ENCODE measurements around the gene GAS7. TPM values are rescaled to one million over a fixed set of nuclear protein-coding genes. Genes with fewer than 3 reads are reported as not detected.

GAS7 gene
- total RNA-seq, 1 experiment from 2014 or later = 0.02 TPM

DNA sequence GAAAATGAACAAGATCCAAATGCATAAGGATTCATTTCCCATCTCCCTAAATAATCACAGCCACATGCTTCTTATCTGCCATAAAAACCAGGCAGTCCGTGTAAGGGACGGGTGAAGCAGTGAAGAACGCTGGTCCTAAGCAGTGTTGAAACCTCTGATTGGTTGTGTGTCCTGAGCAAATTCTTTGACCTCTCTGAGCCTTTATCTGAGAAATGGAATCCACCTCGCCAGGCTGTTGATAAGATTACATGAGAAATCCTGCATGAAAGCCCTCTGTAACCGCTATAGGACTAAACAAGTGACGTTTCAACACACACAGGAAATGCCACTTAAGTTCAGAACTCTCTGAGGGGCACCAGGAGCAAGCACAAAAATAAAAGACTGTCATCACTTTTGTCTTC, 26.8 kb downstream of the GAS7 start:
- no peak for DNase-seq (ENCODE audit: low read depth)

DNA sequence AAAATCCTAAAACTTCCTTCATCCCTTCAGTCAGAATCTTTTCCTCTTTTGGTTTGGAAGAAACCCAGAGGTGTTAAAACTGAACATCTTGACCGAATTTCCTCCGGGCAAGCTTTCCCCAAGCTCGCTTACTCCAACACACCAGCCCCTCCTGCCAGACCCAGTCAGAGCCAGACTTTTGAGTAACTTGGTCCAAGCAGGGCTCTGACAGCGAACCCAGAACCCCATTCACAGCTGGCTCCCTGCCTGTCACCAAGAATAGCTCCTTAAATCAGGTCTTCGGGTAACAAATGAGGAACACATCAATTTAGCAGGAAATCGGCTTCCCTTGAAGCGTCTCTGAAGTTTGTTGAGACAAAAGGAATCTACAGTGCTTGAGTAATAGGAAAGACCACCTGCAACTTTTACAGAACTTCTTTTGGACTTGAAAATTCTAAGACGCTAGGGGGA, 27.3 kb downstream of the GAS7 start:
- DNase-seq (ENCODE audit: low read depth) = no peak

DNA sequence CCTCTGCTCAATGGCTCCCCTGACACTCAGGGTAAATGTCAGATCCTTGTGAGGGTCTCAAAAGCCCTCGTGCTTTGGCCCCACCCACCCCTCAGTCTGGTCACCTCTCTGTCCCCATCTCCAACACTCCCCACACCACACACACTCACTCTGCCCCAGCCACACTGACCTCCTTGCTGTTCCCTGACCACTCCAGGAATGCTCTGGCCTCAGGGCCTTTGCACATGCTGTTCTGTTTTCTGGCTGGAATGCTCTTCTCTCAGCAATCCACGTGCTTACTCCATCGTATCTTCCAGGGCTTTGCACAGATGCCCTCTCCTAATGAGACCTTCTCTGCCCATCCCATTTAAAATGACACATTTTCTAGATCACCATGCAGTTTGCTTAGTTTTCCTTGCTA, 28.2 kb downstream of the GAS7 start:
- DNase-seq (ENCODE audit: low read depth) = no peak

DNA sequence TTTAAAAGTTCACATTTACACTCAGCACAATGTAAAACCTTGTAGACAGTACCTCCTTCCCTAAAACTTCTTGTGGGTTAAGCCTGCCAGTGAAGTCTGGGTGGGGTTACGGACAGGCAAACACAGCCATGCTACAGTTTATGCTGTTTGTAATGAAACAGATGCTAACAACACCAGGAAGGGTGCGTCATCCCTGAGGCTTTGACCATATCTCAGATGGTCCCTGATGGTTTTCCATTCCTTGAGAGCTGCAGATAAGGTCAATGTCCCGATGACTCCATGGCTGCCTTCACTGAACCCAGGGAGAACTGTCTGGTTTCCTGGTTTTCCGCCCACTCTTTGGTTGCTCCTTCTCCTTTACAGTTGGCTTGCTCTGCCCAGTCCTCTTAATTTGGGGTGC, 29.1 kb downstream of the GAS7 start:
- peak; percentile 9 for DNase-seq (ENCODE audit: low read depth)

DNA sequence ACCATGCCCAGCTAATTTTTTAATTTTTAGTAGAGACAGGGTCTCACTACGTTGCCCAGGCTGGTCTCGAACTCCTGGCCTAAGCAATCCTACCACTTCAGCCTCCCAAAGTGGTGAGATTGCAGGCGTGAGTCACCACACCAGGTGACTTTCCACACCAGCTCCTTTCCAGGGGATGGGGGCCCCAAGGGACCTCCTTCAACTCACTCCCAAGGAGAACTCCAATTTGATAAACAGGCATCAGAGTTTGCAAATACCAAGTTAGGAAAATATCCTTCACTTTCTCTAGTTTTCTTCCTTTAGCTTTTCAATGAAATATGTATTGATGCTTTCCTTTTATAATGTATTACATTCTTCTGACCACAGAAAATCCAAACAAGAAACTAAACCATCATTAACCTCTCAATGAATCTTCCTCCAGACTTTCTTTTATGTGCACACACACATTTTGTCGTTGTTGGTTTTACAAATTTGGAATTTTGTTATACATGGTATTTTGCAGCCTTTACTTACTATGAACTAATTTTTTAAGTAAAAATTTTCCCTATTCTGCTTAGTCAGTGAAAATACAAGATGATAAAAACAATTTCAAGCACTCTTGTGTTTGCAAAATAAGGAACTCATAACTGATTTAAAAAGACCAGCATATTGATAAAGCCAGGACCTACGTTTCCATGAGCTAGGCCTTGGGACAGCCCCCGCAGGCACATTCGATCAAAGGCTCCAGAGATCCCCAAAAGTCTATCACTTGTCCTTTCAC, 32.0 kb downstream of the GAS7 start:
- DNase-seq (ENCODE audit: low read depth) = no peak

DNA sequence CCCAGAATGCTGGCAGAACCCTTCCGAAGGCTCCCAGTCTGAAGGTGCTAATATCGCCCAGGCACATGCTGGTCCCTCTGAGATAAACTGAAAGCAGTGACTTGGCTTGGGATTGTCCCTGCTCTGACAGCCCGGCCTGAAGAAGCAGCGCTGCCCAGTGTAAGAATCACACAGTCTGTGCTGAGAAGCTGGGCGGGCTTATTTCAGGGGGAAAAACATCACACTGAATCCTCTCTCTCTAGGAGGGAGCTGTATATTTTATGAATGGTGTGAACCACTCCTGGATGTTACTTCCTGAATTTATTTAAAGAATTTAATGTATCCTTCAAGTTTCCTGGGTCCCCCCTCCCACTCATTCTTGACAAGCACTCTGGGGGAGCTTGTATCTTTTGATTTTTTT, 36.3 kb downstream of the GAS7 start:
- DNase-seq (ENCODE audit: low read depth) = no peak

DNA sequence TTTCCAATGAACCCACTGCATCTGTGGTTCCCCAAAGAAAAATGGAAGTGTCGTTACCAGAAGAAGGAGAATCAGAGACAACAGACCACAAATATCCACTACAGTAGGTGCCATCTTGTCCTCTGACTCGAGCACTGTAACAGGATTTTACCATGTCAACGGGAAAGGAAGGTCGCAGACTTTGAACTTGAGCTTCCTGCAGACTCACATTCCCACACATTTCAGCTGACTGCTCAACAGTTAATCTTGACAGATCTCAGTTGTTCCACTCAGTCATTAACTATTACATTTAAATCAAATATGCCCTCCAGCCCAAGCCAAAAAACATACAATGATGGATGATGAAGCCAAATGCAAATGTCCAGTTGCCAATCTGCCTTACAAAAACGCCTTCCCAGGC, 37.0 kb downstream of the GAS7 start:
- peak; percentile 10 for DNase-seq (ENCODE audit: low read depth)

DNA sequence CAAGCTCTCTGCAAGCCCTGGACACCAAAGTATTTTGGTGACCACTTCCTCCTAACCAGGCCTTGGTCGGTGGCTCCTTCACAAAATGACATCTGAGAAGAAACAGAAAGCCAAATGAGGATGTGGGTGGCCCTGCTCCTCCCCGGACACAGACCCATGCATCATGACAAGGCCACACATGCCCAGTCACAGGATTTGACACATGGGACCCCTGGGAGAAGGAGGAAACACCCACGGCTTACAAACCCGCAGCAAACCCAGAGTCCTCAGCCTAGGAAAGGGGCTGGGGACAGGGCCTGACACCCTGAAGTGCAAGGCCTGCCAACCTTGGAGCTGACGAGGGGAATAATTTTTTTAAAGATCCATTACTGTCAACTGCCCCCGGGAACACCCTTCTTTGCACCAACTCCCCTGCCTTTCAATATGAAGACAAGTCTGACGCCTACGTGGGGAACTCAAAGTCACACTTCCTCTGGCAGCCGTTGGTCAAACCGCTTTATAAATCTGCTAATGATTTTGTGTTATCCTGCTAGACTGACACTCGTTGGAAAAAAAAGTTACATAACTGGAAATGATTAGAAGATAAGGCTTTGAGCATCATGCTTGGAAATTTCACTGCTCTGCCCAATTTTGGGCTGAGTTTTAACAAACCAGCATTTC, 41.3 kb downstream of the GAS7 start:
- DNase-seq (ENCODE audit: low read depth) = no peak

DNA sequence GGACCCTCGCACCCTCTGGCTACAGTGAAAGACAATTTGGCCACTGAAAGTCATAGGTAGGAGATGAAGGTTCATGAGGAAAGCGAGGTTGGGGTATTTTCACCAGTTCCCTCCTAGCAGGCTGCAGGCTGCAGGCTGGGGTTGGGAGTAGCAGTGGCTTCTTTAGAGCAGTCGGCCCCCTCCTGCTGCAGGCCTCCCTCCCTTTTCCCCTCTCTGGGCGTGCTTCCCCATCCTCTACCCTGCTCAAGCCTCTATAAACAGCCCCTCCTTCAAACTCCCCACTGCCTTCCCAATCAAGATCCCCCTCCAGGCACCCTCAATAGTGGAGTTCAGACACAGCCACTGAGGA, 41.8 kb downstream of the GAS7 start:
- DNase-seq (ENCODE audit: low read depth) = no peak

DNA sequence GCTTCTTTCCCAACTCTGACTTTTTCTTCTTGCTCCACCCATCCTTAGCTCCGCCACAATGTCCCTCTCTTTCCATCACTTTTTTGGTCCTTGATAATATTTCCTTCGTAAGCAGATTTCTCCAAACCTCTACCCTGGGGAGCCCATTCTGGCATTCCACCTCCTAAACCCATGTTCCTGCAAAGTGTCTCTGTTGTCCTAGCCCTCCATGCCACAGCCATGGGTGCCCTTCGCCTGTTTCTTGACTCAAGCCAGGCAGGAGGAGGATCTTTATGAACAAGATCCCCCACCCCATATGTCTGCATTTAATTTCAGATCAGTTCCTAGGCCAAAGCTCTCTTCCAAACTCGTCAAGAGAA, 42.4 kb downstream of the GAS7 start:
- no peak for DNase-seq (ENCODE audit: low read depth)

DNA sequence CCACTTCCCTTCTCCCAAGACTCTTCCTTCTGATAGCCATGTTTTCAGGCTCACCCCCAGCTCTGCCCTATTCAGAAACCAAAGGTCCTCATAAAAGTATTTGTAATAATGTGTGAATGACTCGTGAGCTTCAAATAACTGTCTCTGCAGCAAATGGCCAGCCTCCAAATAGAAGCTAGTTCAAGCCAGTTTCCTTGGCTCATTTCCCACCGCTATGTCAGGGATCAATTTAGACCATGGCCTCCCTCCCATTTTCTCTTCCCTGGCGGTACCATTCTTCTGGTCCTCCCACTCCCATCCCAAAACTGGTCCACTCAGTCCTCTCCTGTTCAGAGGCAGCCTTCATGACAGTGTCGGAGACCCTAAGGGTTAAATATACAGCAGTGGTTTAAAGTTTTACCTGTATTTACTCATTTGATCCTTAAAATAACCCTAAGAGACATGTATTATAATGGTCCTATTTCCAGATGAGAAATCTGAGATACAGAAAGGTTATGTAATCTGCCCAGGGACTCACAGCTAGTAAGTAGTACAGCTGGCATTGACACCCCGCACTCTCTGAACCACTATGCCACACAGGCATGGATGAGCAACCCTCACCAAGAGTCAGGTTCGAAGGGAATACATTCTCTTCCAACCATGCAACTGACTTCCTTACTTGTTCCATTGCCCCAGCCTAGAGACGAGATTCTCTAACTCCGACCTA, 42.9 kb downstream of the GAS7 start:
- peak; percentile 16 for DNase-seq (ENCODE audit: low read depth)

DNA sequence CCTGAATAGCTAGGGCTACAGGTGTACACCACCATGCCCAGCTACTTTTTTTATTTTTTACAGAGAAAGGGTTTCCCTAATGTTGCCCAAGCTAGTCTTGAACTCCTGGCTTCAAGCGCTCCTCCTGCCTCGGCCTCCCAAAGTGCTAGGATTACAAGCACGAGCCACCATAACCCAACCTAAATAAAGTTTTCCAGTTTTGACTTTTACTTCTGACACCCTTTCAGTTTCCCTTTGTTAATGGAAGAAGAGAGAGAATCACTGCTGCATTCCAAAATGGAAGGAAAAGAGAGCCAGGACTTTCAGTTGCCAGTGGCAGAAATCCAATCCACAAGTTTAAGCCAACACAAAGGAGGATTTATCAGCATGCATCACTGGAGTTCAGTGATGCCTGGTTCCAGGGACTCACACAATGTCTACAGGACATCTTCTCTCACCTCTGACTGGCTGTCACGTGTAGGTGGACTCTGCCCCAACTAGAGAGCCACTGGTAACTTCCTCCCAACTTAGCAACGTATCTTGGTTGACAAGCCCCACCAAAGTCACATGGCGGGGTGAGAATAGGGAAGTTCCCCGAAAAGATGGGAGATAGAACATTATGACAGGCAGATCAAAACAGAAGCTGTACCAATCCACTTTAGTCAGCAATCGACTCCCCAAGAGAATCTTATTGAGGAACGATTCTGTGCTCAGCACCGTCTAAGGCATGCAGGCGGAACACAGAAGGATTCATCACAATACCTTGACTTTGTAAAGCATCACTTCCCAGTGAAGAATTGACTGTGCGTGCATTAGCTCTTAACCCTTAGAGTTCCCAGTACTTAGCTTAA, 46.5 kb downstream of the GAS7 start:
- DNase-seq (ENCODE audit: low read depth) = peak; percentile 9

DNA sequence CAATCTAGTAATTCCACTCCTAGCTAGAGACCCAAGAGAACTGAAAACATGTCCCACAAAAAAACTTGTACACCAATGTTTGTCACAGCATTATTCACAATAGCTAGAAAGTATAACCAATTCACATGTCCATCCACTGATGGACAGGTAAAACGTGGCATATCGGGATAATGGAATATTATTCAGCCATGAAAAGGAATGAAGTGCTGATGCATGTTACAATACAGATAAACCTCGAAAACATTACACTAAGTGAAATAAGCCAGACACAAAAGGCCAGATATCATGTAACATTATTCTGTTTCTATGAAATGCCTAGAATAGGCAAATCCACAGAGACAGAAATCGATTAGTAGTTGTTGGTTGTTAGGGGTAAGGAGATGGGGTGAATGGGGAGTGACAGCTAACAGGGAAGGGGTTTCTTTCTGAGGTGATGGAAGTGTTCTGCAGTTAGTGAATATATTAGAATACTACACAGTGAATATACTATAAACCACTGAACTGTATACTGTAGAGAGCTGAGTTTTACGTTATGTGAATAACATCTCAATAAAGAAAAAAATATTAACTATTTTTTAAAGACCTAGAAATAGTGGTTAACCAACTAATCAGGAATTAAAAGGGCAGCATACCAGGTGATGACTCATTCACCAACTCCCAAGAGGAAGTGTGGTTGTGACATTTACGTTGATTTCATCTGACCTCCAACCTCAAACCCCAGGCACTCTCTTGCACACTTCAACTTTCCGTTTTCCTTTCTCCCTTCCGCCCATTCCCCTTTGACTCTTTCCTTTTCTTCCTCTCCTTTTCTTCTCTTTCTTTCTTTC, 48.6 kb downstream of the GAS7 start:
- peak; percentile 82 for DNase-seq (ENCODE audit: low read depth)

DNA sequence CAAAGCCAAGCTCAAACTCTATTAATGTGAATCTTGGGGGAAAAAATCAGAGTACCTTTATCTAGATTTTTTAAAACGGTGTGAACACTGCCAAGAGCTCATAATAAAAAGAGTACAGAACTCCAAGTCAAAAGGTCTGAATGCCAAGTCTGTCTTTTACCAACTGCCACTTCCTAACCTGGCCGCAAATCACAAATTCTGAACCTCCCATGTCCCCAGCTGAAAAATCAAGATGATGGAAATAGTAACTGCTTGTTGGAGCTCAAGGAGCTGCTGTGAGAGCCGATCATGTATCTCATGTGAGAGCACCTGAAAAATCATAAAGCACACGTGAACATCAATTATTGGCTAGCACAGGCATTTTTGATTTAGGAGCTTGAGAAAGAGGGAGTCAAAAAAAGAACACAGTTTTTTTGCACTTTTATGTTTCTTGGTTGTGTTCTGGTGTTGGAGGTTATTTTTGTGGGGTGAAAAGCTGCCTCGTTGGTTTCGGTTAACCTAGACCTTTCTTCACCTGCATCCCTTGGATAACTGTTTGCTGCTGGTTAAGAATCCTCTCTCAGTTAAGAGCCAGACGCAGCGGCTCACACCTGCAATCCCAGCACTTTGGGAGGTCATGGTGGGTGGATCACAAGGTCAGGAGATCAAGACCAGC, 50.5 kb downstream of the GAS7 start:
- no peak for DNase-seq (ENCODE audit: low read depth)

DNA sequence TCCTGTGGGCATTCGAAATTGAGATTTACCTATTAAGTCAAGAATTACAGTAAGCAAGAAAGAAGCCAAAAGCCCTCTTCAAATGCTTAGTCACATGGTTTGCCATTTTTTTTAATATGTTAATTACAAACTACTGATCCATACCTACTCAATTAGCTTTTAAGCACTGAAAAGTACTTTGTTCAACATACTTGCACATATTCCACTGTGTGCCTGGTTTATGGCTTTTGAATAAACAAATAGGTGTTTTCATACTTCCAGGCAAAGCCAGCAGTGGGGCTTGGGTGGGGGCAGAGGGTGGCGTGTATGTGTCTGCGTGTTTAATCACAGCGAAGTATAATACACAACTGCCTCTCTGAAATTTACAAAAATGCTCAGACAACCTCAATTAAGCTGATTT, 51.4 kb downstream of the GAS7 start:
- no peak for DNase-seq (ENCODE audit: low read depth)

DNA sequence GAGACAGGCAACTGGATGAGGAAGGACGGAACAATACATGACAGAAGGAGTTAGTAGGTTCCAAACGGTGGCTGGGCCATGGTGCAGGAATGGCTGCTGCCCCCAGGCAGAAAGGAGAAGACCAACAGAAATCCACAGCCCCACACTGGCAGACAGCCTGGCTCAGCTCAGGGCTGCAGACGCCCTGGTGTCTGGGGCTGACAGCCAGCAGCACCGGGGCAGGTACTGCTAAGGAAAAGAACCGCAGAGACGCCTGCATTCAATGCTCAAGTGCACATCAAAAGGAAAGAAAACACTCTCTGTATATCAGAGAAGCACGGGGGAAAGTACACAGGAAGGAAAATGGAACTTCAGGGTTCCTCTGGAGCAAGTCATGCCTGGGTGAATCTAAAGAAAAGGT, 53.4 kb downstream of the GAS7 start:
- DNase-seq (ENCODE audit: low read depth) = no peak

DNA sequence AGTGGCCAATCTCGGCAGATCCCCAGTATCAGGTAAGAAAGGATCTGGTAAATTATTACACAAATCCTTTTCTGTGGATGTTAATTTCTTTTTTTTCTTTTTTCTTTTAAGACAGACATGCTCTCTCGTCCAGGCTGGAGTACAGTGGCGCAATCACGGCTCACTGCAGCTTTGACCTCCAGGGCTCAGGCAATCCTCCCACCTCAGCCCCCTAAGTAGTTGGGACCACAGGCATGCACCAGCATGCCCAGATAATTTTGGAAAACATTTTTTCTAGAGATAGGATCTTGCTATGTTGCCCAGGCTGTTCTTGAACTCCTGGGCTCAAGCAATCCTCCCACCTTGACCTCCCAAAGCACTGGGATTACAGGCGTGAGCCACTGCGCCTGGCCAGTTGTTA, 54.0 kb downstream of the GAS7 start:
- DNase-seq (ENCODE audit: low read depth) = no peak

DNA sequence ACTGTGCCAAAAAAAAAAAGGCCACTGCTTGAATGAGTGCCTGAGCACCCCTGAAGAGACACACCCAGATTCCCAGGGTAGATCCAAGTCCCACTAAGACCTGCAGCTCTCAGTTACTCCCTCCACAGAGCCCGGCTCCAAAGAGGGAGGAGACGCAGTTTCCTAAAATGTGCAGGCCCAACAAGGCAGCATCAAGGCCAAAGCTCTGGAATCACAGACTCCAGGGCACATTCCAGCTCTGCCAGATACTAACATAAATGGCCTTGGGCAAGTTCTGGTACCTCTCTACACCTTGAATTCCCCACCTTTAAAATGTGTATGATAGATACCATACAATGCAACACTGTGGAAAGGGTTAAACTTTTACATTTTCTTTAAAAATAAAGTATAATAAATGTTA, 57.0 kb downstream of the GAS7 start:
- DNase-seq (ENCODE audit: low read depth) = no peak

DNA sequence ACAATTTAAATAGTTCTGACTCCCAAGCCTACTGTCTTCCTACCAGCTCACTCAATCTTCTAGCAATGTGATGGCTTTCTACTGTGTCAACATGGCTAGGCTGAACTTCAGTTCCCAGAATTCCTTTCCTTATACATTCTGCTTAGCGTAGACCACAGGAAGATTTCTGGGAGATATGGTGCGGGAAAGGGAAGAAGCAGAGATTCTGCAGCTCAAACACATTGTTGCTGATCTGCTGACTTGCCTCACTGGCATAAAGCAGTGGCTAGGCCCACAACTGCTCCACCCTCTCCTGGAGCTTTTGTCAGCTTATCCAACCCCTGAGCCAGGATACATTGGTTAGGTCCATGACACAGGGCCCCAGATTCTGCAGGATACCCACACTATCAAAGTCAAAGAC, 58.8 kb downstream of the GAS7 start:
- no peak for DNase-seq (ENCODE audit: low read depth)

DNA sequence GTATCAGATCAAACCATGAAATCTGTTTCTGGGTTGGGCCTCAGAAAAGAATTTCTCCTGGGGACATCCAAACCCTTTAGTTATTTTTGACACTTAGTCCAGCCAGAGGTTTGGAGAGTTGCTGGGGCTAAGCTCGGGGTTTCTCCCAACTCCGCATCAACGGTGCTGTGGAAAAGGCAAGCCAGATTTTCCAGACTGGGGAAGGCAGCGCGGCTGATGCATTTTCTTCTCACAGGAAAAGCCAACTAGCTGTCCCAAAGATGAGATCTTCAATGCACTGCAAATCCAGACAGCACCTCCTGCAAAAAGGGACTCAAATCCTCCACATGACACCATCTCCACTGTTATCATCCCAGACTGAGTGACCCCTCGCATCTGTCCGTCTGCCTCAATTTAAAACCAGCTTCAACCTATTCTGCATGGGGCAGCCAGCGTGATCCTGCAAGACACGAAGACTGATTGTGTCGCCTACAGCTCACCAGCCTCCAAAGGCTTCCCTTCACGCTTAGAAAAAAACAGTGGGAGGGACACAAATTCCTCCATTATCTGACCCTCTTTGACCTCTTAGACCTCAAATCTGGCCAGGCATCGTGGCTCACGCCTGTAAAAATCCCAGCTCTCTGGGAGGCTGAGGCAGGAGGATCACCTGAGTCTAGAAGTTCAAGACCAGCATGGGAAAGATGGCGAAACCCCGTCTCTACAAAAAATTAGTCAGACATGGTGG, 62.0 kb downstream of the GAS7 start:
- no peak for DNase-seq (ENCODE audit: low read depth)
